Measurements from ENCODE around the gene ADCK1.
"Not testable (repeated sequence)": the region's sequence is repeated elsewhere in the genome, so short reads cannot be mapped to it uniquely, and the experiment has no call there.

The ADCK1 gene

DNA sequence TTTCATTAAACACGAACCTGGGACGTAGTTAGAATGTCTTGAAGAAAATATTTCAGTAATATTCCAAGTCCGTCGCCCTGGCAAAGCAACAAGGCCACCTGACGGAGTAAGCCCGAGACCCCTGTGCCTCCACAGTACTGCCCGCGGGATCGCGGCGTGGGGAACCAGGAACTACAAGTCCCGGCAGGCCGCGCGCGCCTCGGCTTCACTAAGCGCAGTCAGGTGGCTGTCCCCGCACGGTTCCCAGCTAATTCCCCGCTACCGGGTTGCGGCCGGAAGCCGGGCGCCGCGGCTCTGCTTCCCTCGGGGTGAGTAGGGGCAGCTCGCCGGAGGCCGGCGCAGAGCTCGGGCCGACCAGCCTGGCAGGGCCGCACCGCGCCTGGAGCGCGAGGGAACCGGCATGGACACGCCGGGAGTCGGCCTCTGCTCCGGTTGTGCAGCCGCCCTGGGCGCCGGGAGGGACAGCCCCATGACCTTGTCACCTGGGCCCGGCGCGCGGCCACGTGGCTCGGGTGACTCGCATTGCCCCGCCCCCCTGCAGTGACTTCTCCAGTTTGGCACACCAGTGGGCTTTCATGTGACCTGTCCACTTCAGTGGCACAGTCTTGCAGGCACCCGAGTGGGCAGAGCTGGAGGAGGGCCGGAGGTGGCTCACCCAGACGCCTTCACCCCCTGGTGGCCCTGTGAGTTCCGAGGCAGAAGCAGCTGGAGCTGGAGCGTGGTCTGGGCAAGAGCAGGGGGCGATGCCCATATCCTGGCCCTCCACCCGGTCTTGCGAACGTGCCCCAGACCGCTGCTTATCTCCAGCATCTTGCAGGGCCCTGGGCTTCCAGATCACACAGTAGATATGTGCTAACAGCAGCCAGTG lies at the start of gene ADCK1:
Gene ADCK1 (plus strand): TSS at position 247 of the 868 bp plus-strand sequence. CDS start 18,870 bp downstream, outside the sequence.
- DNase-seq = peak; percentile 83

DNA sequence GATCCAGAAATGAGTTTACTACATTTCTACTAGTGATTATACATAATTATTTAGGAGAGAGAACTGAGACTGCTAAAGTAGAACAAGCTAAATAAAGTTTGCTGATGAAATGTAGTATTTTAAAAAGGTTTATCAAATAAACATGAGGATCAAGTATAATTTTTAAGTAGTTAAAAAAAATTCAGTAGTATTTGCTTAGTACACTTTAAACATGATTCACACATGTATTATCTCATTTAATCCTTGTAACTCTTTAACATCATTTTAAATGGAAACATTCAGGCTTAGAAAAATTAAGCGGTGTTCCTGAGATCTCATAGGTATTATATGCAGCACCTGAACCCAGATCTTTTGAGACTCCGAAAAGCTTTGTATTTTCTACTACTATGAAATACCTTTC lies 47.6 kb upstream of the ADCK1 start:
- DNase-seq = no peak

DNA sequence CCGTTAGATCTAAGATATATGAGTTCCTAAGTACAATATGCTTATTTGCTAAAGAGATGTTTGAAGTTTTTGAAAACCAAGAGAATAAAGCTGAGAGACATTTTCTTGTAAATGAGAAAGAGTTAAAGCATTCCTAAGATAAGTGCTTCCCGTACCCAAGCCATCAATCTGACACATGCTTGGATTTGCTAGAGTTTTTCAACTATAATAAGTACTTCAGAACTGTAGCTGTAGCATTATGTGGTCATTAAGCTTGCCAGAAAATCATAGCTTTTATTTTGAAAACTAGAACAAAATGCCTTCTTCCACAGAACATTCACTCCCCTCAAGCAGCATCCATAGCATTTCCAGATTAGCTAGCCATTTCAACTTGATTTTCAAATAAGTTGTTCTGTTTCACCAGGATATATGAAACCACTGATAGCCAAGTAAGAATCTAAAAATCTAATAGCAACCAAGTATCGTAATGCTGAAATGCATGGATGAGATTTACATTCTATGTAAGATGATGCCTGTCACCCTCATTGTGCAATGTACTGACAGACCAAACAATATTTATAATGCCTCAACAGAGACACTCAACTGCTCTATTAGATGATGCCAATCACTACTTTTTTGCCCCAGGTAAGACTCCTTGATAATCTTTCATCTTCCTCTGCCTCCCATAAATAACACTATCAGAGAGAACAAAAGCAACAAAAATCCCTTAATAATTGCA lies 47.0 kb upstream of the ADCK1 start:
- no peak for DNase-seq

- peak; percentile 96 for DNase-seq
Observed at GRCh38 chr14:77760381-77761204, 39.3 kb upstream of the ADCK1 start, which contains the start of gene SNW1. SNW1 (minus strand) TSS chr14:77761156; CDS start chr14:77761127, 29 bp downstream.

- DNase-seq = peak; percentile 5
Observed at GRCh38 chr14:77761205-77761931, 38.5 kb upstream of the ADCK1 start.

GRCh38 chr14:77763316-77763715 lies 36.6 kb upstream of the ADCK1 start:
- no peak for DNase-seq

DNA sequence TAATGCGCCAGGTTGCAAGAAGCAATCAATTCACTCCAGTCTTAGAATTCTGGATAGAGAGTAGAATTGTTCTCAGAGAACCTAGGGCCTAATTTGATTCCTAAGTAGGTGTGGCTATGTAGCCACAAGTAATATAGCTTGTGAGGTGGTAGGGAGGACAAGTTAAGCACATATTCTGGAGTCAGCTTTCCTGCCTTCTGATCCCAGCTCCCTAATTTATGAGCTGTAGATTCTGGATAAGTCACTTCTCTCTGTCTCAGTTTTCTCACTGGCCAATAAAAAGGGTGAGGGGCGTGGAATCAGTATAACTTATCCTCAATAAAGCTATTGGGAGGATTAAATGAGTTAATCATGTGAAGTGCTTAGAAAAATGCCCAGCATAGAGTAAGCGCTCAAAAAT lies 35.9 kb upstream of the ADCK1 start:
- no peak for DNase-seq

DNA sequence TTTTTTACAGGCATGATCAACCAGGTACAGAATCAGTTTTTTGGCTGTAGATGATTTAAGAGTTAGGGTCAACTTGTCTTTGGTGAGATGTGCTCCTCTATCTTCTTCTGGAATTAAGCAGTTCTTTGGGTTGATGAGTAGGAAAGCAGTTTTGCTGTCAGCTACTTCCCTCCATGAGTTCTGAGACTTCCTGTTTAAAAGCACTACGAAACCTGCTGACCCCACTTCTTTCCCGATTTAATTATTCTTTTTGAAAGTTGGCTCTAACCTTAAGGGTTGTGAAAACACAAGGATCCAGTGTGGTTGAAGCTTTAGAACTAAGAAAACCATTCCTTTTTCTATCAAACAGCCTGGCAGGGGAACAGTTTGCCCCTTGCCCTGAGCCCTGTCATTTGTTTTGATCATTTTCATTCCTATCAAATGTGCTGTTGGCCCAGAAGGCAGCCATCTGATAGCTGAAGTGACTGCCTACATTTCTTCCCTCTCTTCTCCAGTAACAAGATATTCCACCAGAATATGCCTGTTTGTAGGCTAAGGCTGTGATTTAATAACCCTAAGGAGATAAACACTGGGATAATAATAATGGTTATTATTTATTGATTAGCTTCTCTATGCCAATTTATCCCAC lies 31.4 kb upstream of the ADCK1 start:
- DNase-seq = not testable (repeated sequence)

DNA sequence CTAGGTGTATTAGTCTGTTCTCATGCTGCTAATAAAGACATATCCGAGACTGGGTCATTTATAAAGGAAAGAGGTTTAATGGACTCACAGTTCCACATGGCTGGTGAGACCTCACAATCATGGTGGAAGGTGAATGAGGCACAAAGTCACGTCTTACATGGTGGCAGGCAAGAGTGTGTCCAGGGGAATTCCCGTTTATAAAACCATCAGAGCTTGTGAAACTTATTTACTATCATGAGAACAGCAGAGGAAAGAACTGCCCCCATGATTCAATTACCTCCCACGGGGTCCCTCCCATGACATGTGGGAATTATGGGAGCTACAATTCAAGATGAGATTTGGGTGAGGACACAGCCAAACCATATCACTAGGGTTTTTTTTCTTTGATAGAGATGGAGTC lies 25.9 kb upstream of the ADCK1 start:
- DNase-seq = not testable (repeated sequence)

- no peak for DNase-seq
Observed at GRCh38 chr14:77782202-77782601, 17.7 kb upstream of the ADCK1 start.

DNA sequence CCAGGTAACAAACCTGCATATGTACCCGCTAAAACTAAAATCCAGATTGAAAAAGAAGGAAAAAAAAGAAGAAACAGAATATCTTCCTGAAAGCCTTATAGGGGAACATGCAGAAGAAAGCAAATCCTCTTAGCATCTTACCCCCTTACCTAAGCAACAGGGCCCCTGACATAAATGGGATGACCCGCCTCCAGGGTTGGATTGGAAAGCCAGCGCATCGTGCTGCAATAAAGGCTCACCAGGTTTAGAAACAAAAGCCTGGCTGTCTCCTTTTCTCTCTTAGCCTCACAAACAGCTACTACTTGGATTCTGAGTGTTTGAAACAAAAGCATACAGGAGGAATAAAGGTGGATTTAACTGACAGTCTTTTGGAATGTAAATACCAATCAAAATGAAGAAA lies 13.8 kb upstream of the ADCK1 start:
- DNase-seq = no peak

- no peak for DNase-seq
Observed at GRCh38 chr14:77790566-77791224, 9.2 kb upstream of the ADCK1 start.

DNA sequence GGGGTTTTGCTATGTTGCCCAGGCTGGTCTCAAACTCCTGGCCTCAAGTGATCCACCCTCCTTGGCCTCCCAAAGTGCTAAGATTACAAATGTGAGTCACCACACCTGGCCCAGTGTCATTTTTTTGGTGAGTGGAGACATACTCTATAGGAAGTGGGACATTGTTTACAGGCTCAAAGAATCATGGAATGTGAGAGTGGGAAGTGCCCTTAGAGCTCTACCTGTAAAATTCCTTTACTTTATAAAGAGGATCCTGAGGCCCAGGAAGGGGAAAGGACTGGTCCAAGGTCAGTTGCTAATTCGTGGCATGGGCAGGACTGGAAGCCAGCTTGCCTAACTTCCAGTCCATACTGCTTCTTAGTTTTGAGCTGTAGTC lies 8.7 kb upstream of the ADCK1 start:
- no peak for DNase-seq

DNA sequence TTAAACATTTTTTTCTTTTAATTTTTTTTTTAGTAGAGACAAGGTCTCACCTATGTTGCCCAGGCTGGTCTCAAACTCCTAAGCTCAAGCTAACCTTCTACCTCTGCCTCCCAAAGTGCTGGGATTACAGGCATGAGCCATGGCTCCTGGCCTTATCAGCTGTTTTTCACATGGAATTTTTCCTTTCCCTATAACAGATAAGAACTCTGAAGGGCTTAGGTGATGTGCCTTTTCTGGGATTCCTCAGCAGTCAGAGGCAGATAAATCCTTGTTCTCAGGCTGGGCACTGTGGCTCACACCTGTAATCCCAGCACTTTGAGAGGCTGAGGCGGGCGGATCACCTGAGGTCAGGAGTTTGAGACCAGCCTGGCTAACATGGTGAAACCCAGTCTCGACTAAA lies 6.7 kb upstream of the ADCK1 start:
- DNase-seq = not testable (repeated sequence)

GRCh38 chr14:77794357-77794756 lies 5.6 kb upstream of the ADCK1 start:
- DNase-seq = no peak

DNA sequence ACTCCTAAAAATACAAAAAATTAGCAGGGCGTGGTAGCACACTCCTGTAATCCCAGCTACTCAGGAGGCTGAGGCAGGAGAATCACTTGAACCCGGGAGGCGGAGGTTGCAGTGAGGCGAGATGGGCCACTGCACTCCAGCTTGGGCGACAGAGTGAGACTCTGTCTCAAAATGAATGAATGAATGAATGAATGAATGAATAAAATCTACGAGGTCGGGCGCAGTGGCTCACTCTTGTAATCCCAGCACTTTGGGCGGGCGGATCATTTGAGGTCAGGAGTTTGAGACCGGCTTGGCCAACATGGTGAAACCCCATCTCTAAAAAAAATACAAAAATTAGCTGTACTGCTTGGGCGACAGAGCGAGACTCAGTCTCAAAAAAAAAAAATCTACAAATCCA lies 453 bp upstream of the ADCK1 start:
- not testable (repeated sequence) for DNase-seq

DNA sequence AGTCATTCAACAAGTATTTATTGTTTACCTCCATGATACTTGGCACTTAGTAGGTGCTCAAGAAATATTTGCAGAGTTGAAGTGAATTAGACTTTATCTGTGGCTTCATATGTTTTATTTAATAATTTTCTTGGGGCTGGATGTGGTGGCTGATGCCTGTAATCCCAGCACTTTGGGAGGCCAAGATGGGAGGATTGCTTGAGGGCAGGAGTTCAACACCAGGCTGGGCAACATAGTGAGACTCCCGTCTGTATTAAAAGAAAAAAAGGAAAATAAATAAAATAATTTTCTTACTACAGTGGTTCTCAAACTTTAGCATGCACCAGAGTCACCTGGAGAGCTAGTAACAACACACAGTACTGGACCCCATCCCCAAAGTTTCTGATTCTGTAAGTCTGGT lies 905 bp downstream of the ADCK1 start:
- no peak for DNase-seq

GRCh38 chr14:77804592-77804991 lies 4.7 kb downstream of the ADCK1 start:
- DNase-seq = no peak

DNA sequence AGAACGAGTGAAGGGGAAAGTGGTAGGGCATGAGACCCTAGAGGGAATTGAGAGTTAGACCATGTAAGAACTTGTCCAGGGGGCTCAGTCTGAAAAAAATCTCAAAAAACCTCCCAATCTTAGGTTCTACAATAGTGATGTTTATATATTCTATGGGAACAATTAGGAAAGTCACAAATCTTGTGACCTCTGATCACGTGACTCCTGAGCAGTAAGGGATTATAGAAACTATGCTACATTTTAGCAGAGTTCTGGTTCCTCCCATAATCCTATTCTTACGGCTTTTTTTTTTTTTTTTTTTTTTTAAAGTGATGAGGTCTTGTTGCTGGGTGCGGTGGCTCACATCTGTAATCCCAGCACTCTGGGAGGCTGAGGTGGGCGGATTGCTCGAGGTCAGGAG lies 5.8 kb downstream of the ADCK1 start:
- DNase-seq = no peak

DNA sequence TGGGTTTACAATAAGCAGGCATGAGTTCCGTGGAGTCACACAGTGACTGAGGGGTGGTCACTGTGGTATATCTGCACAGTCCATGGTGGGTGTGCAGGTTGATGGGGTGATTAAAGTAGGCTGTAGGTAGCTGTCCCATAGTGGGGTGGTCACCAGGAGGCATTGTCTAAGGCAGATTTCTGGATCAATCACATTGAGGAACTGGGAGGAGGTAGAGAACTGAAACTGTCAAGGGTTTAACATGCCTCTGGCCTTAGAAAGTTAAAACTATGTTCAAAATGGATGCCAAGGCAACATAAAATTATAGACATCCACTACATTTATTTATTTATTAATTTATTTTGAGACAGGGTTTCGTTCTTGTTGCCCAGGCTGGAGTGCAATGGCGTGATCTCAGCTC lies 8.3 kb downstream of the ADCK1 start:
- DNase-seq = no peak

- DNase-seq = no peak
Observed at GRCh38 chr14:77809011-77809410, 9.1 kb downstream of the ADCK1 start.

- DNase-seq = no peak
Observed at GRCh38 chr14:77812028-77812427, 12.1 kb downstream of the ADCK1 start.

All from NCI-H1092 (cell line).